ENCODE measurements around the gene GJA1.
"Not testable (repeated sequence)": the region's sequence is repeated elsewhere in the genome, so short reads cannot be mapped to it uniquely, and the experiment has no call there.

The GJA1 gene

DNA sequence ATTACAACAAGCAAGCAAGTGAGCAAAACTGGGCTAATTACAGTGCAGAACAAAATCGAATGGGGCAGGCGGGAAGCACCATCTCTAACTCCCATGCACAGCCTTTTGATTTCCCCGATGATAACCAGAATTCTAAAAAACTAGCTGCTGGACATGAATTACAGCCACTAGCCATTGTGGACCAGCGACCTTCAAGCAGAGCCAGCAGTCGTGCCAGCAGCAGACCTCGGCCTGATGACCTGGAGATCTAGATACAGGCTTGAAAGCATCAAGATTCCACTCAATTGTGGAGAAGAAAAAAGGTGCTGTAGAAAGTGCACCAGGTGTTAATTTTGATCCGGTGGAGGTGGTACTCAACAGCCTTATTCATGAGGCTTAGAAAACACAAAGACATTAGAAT is 12.3 kb downstream of the GJA1 start:
- not testable (repeated sequence) for H3K27me3 ChIP-seq (ENCODE audit: control insufficient read depth in 2 of 2, insufficient read depth in 2 of 2, low read length in 2 of 2); H3K4me3 ChIP-seq (ENCODE audit: low read length in 2 of 2); H3K9me3 ChIP-seq (ENCODE audit: control insufficient read depth in 2 of 2, low read length in 2 of 2); H3K36me3 ChIP-seq (ENCODE audit: control insufficient read depth in 2 of 2, insufficient read depth in 2 of 2, low read length in 2 of 2); H3K27ac ChIP-seq (ENCODE audit: low read depth in 2 of 2, low read length in 2 of 2); H3K4me1 ChIP-seq (ENCODE audit: control insufficient read depth in 2 of 2, insufficient read depth in 2 of 2, low read length in 2 of 2); H3K9ac ChIP-seq (ENCODE audit: low read depth in 1 of 2, low read length in 2 of 2)

DNA sequence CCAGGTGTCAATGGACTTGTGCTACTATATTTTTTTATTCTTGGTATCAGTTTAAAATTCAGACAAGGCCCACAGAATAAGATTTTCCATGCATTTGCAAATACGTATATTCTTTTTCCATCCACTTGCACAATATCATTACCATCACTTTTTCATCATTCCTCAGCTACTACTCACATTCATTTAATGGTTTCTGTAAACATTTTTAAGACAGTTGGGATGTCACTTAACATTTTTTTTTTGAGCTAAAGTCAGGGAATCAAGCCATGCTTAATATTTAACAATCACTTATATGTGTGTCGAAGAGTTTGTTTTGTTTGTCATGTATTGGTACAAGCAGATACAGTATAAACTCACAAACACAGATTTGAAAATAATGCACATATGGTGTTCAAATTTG is 13.1 kb downstream of the GJA1 start:
- not testable (repeated sequence) for H3K4me1 ChIP-seq (ENCODE audit: control insufficient read depth in 2 of 2, insufficient read depth in 2 of 2, low read length in 2 of 2); H3K9me3 ChIP-seq (ENCODE audit: control insufficient read depth in 2 of 2, low read length in 2 of 2); H3K27ac ChIP-seq (ENCODE audit: low read depth in 2 of 2, low read length in 2 of 2); H3K4me3 ChIP-seq (ENCODE audit: low read length in 2 of 2); H3K27me3 ChIP-seq (ENCODE audit: control insufficient read depth in 2 of 2, insufficient read depth in 2 of 2, low read length in 2 of 2); H3K36me3 ChIP-seq (ENCODE audit: control insufficient read depth in 2 of 2, insufficient read depth in 2 of 2, low read length in 2 of 2); H3K9ac ChIP-seq (ENCODE audit: low read depth in 1 of 2, low read length in 2 of 2)

DNA sequence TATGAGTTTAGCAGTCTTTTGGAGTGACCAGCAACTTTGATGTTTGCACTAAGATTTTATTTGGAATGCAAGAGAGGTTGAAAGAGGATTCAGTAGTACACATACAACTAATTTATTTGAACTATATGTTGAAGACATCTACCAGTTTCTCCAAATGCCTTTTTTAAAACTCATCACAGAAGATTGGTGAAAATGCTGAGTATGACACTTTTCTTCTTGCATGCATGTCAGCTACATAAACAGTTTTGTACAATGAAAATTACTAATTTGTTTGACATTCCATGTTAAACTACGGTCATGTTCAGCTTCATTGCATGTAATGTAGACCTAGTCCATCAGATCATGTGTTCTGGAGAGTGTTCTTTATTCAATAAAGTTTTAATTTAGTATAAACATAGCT is 13.9 kb downstream of the GJA1 start:
- Histone ChIP-seq H3K4me1 (ENCODE audit: control insufficient read depth in 2 of 2, insufficient read depth in 2 of 2, low read length in 2 of 2) (no peaks in the 10 kb centered on the region), H3K36me3 (ENCODE audit: control insufficient read depth in 2 of 2, insufficient read depth in 2 of 2, low read length in 2 of 2) (no peaks in the 10 kb centered on the region), H3K4me3 (ENCODE audit: low read length in 2 of 2) (no peak overlapping the region), H3K27ac (ENCODE audit: low read depth in 2 of 2, low read length in 2 of 2) (no peak overlapping the region), H3K9ac (ENCODE audit: low read depth in 1 of 2, low read length in 2 of 2) (no peak overlapping the region), H3K9me3 (ENCODE audit: control insufficient read depth in 2 of 2, low read length in 2 of 2) (no peaks in the 10 kb centered on the region), H3K27me3 (ENCODE audit: control insufficient read depth in 2 of 2, insufficient read depth in 2 of 2, low read length in 2 of 2) (no peaks in the 10 kb centered on the region)

DNA sequence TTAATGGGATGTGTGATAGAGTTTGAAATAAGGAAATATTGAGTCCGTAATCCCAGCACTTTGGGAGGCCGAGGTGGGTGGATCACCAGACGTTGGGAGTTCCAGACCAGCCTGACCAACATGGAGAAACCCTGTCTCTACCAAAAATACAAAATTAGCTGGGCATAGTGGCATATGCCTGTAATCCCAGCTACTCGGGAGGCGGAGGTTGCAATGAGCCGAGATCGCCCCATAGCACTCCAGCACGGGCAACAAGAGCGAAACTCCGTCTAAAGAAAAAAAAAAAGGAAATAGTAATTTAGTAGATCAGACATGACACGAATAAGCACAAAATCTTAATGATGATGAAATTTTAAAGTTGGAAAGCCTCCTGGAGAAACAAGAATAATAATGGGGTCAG is 14.8 kb downstream of the GJA1 start:
- Histone ChIP-seq H3K27me3 (ENCODE audit: control insufficient read depth in 2 of 2, insufficient read depth in 2 of 2, low read length in 2 of 2) (no peaks in the 10 kb centered on the region), H3K4me1 (ENCODE audit: control insufficient read depth in 2 of 2, insufficient read depth in 2 of 2, low read length in 2 of 2) (no peaks in the 10 kb centered on the region), H3K9me3 (ENCODE audit: control insufficient read depth in 2 of 2, low read length in 2 of 2) (no peaks in the 10 kb centered on the region), H3K36me3 (ENCODE audit: control insufficient read depth in 2 of 2, insufficient read depth in 2 of 2, low read length in 2 of 2) (no peaks in the 10 kb centered on the region), H3K9ac (ENCODE audit: low read depth in 1 of 2, low read length in 2 of 2) (no peak overlapping the region), H3K4me3 (ENCODE audit: low read length in 2 of 2) (no peak overlapping the region), H3K27ac (ENCODE audit: low read depth in 2 of 2, low read length in 2 of 2) (no peak overlapping the region)

DNA sequence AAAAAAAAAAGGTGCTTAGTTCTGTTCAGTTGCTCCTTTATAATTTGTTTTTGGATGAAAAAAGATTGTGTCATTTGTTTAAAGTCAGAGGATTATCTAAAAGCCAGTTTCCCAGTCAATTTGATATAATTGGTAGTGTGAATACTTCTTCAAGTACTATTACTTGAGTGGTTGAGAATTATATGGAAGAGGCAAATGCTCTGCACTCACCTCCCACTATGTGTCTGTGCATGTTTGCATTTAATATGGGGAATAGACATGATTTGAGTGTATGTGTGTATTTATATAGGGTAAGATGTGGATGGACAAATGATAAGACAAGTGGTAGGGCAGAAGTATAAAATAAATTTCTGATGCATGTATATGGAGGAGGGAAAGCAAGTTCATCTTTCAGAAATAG is 15.8 kb downstream of the GJA1 start:
- Histone ChIP-seq H3K4me1 (ENCODE audit: control insufficient read depth in 2 of 2, insufficient read depth in 2 of 2, low read length in 2 of 2) (no peaks in the 10 kb centered on the region), H3K27ac (ENCODE audit: low read depth in 2 of 2, low read length in 2 of 2) (no peak overlapping the region), H3K9ac (ENCODE audit: low read depth in 1 of 2, low read length in 2 of 2) (no peak overlapping the region), H3K4me3 (ENCODE audit: low read length in 2 of 2) (no peak overlapping the region), H3K27me3 (ENCODE audit: control insufficient read depth in 2 of 2, insufficient read depth in 2 of 2, low read length in 2 of 2) (no peaks in the 10 kb centered on the region), H3K36me3 (ENCODE audit: control insufficient read depth in 2 of 2, insufficient read depth in 2 of 2, low read length in 2 of 2) (no peaks in the 10 kb centered on the region), H3K9me3 (ENCODE audit: control insufficient read depth in 2 of 2, low read length in 2 of 2) (no peaks in the 10 kb centered on the region)

DNA sequence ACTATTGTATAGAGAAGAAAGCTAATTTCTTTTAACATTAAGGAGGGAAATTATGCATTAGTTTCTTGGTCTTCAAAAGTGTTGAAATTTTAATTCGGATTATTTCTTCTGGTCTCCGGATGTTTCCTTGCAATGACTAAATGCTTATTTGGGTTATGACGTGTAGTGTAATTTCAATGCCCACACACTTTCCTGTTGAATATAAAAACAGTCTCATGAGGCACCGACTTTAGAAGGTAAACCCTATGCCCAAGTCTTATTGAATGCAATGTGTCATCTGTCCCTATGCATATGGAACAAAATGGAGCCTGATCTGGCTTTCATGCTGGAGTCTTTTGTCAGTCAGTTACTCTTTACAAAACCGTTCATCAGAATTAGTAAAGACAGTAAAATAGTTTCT is 17.7 kb downstream of the GJA1 start:
- Histone ChIP-seq H3K4me3 (ENCODE audit: low read length in 2 of 2) (no peak overlapping the region), H3K36me3 (ENCODE audit: control insufficient read depth in 2 of 2, insufficient read depth in 2 of 2, low read length in 2 of 2) (no peaks in the 10 kb centered on the region), H3K9me3 (ENCODE audit: control insufficient read depth in 2 of 2, low read length in 2 of 2) (no peaks in the 10 kb centered on the region), H3K9ac (ENCODE audit: low read depth in 1 of 2, low read length in 2 of 2) (no peak overlapping the region), H3K4me1 (ENCODE audit: control insufficient read depth in 2 of 2, insufficient read depth in 2 of 2, low read length in 2 of 2) (no peaks in the 10 kb centered on the region), H3K27ac (ENCODE audit: low read depth in 2 of 2, low read length in 2 of 2) (no peak overlapping the region), H3K27me3 (ENCODE audit: control insufficient read depth in 2 of 2, insufficient read depth in 2 of 2, low read length in 2 of 2) (no peaks in the 10 kb centered on the region)

DNA sequence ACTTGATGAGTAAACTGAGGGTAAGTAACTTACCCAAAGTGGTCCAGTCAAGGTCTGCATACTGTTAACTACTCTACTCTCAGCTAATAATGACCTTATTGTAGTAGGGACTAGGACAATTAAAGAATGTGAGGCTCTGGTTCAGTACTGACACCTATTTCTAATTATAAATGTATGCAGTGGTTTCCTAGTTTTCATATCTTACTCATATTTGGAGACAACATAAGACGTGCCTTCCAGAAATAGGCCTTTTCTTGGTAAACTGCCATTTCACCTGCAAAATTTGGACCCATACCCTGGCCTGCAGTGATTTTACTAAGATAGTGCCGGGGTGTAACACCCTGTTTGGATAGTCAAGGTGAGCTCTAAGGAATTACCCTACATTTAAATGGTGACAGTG is 24.7 kb downstream of the GJA1 start:
- no peaks in the 10 kb centered on the region for H3K4me1 ChIP-seq (ENCODE audit: control insufficient read depth in 2 of 2, insufficient read depth in 2 of 2, low read length in 2 of 2)
- no peaks in the 10 kb centered on the region for H3K9me3 ChIP-seq (ENCODE audit: control insufficient read depth in 2 of 2, low read length in 2 of 2)
- H3K36me3 ChIP-seq (ENCODE audit: control insufficient read depth in 2 of 2, insufficient read depth in 2 of 2, low read length in 2 of 2), result no peaks in the 10 kb centered on the region
- no peak overlapping the region for H3K4me3 ChIP-seq (ENCODE audit: low read length in 2 of 2)
- H3K9ac ChIP-seq (ENCODE audit: low read depth in 1 of 2, low read length in 2 of 2), result no peak overlapping the region
- H3K27me3 ChIP-seq (ENCODE audit: control insufficient read depth in 2 of 2, insufficient read depth in 2 of 2, low read length in 2 of 2), result no peaks in the 10 kb centered on the region
- H3K27ac ChIP-seq (ENCODE audit: low read depth in 2 of 2, low read length in 2 of 2), result no peak overlapping the region

DNA sequence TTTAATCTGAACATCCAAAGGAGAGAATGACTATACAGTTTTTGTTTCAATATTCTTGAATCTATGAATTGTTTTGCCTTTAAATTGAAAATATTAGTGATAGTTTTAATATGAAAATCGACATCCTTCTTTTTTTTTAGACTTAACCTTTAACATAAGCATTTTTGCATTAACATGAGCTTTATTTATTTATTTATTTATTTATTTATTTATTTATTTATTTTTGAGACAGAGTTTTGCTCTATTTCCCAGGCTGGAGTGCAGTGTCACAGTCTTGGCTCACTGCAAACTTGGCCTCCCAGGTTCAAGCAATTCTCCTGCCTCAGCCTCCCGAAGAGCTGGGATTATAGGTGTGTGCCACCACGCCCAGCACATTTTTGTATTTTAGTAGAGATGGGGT is 27.6 kb downstream of the GJA1 start:
- H3K4me3 ChIP-seq (ENCODE audit: low read length in 2 of 2), result no peak overlapping the region
- no peak overlapping the region for H3K27ac ChIP-seq (ENCODE audit: low read depth in 2 of 2, low read length in 2 of 2)
- no peak overlapping the region for H3K9ac ChIP-seq (ENCODE audit: low read depth in 1 of 2, low read length in 2 of 2)
- no peaks in the 10 kb centered on the region for H3K27me3 ChIP-seq (ENCODE audit: control insufficient read depth in 2 of 2, insufficient read depth in 2 of 2, low read length in 2 of 2)
- no peaks in the 10 kb centered on the region for H3K4me1 ChIP-seq (ENCODE audit: control insufficient read depth in 2 of 2, insufficient read depth in 2 of 2, low read length in 2 of 2)
- no peaks in the 10 kb centered on the region for H3K36me3 ChIP-seq (ENCODE audit: control insufficient read depth in 2 of 2, insufficient read depth in 2 of 2, low read length in 2 of 2)
- no peaks in the 10 kb centered on the region for H3K9me3 ChIP-seq (ENCODE audit: control insufficient read depth in 2 of 2, low read length in 2 of 2)

DNA sequence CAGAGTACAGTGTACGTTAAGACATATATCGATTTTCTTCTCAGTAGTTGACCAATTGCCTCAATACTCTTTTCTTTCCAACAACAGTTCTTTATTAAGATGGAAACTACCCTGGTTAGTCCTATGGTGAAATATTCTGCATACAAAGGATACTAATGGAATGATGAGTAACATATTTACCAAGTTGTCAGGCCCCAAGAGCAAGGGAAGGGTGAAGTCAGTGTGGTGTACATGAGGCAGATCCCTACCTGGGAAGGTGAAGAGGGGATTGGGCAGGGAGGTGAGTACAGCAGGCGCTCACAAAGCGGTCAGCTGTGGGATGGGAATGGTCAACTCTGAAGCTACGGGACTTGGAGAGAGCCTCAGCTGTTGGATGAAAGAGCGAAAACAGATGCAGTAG is 29.7 kb downstream of the GJA1 start:
- no peak overlapping the region for H3K27ac ChIP-seq (ENCODE audit: low read depth in 2 of 2, low read length in 2 of 2)
- H3K9ac ChIP-seq (ENCODE audit: low read depth in 1 of 2, low read length in 2 of 2), result no peak overlapping the region
- H3K36me3 ChIP-seq (ENCODE audit: control insufficient read depth in 2 of 2, insufficient read depth in 2 of 2, low read length in 2 of 2), result no peaks in the 10 kb centered on the region
- no peaks in the 10 kb centered on the region for H3K4me1 ChIP-seq (ENCODE audit: control insufficient read depth in 2 of 2, insufficient read depth in 2 of 2, low read length in 2 of 2)
- H3K27me3 ChIP-seq (ENCODE audit: control insufficient read depth in 2 of 2, insufficient read depth in 2 of 2, low read length in 2 of 2), result no peaks in the 10 kb centered on the region
- no peak overlapping the region for H3K4me3 ChIP-seq (ENCODE audit: low read length in 2 of 2)
- no peaks in the 10 kb centered on the region for H3K9me3 ChIP-seq (ENCODE audit: control insufficient read depth in 2 of 2, low read length in 2 of 2)

DNA sequence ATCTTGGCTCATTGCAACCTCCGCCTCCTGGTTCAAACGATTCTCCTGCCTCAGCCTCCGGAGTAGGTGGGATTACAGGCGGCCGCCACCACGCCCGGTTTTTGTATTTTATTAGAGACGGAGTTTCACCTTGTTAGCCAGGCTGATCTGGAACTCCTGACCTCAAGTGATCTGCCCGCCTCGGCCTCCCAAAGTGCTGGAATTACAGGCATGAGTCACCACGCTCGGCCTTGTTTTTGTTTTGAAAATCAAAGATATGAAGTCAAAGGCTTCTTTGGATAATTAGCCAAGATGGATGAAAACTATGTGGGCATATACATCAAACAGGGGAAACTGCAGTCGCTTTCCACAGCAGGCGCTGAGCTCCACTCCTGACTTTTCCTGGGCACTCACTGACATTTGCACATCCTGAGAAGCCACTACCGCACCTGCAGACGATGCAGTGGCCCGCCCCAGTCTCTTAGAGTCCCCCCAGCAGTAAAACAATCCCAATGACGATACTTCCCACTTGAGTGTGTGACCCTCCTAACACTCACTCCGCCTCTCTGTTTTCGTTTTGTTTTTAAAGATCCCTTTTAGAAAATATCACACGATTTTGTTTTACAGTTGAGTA is 44.1 kb downstream of the GJA1 start:
- Histone ChIP-seq H3K4me1 (ENCODE audit: control insufficient read depth in 2 of 2, insufficient read depth in 2 of 2, low read length in 2 of 2) (no peaks in the 10 kb centered on the region), H3K36me3 (ENCODE audit: control insufficient read depth in 2 of 2, insufficient read depth in 2 of 2, low read length in 2 of 2) (no peaks in the 10 kb centered on the region), H3K9me3 (ENCODE audit: control insufficient read depth in 2 of 2, low read length in 2 of 2) (no peaks in the 10 kb centered on the region), H3K9ac (ENCODE audit: low read depth in 1 of 2, low read length in 2 of 2) (no peak overlapping the region), H3K27me3 (ENCODE audit: control insufficient read depth in 2 of 2, insufficient read depth in 2 of 2, low read length in 2 of 2) (no peaks in the 10 kb centered on the region), H3K4me3 (ENCODE audit: low read length in 2 of 2) (no peak overlapping the region), H3K27ac (ENCODE audit: low read depth in 2 of 2, low read length in 2 of 2) (no peak overlapping the region)

DNA sequence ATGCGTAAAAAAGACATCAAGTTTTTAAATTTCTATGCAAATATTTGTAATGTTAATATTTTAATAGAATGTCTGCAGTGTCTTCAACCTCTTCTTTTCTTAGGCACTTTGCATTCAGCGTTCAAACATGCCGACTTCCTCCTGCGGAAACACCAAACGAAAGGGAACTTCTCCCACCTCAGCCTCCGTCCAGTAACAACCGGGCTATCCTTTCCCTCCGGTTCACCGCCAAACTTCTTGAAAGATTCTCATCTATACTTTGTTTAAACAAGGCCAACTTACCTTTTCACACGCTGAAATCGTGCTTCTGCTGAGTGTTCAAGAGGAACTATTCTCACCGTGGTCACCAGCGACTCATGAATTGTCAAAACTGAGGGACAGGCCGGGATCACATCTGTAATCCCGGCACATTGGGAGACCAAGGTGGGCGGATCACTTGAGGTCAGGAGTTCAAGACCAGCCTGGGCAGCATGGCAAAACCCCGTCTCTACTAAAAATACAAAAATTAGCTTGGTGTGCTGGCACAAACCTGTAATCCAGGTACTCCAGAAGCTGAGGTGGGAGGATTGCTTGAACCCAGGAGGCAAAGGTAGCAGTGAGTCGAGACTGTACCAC is 44.8 kb downstream of the GJA1 start:
- H3K9me3 ChIP-seq (ENCODE audit: control insufficient read depth in 2 of 2, low read length in 2 of 2), result no peaks in the 10 kb centered on the region
- no peaks in the 10 kb centered on the region for H3K27me3 ChIP-seq (ENCODE audit: control insufficient read depth in 2 of 2, insufficient read depth in 2 of 2, low read length in 2 of 2)
- H3K4me1 ChIP-seq (ENCODE audit: control insufficient read depth in 2 of 2, insufficient read depth in 2 of 2, low read length in 2 of 2), result no peaks in the 10 kb centered on the region
- no peak overlapping the region for H3K9ac ChIP-seq (ENCODE audit: low read depth in 1 of 2, low read length in 2 of 2)
- no peak overlapping the region for H3K4me3 ChIP-seq (ENCODE audit: low read length in 2 of 2)
- H3K36me3 ChIP-seq (ENCODE audit: control insufficient read depth in 2 of 2, insufficient read depth in 2 of 2, low read length in 2 of 2), result no peaks in the 10 kb centered on the region
- no peak overlapping the region for H3K27ac ChIP-seq (ENCODE audit: low read depth in 2 of 2, low read length in 2 of 2)

Data from mucosa of rectum (tissue), 2 donors.